K562 (cell line): ENCODE data around the gene KLHL20. TPM values are rescaled to one million over a fixed set of nuclear protein-coding genes. Genes with fewer than 3 reads are reported as not detected.

Experiments used
- CTBP1 ChIP-seq: fragments of 450-650 bp; IDR thresholded peaks from 2 replicates; pipeline ENCODE4 v1.6.1; 2016; ENCODE audit warnings: borderline replicate concordance
- EP300 ChIP-seq: IDR thresholded peaks from 2 replicates; pipeline ENCODE4 v1.6.1; 2012; ENCODE audit warnings: low read length, improper control_type of control experiment
- ETV1 ChIP-seq: fragments of 450-650 bp; conservative IDR thresholded peaks from 2 replicates; pipeline ENCODE4 v1.6.1; 2016; ENCODE audit warnings: missing genetic modification characterization, control low read depth, low read depth, missing compliant biosample characterization
- ETV5 ChIP-seq: sonication (generic); formaldehyde crosslinking; IDR thresholded peaks from 2 replicates; pipeline ENCODE4 v1.4.0; 2020; ENCODE audit warnings: low read depth, mild to moderate bottlenecking, missing genetic modification reagents
- GTF2A2 ChIP-seq: IDR thresholded peaks from 2 replicates; pipeline ENCODE4 v1.6.1; 2016; ENCODE audit warnings: mild to moderate bottlenecking, missing genetic modification characterization, missing compliant biosample characterization
- HDAC8 ChIP-seq: fragments of 450-650 bp; IDR thresholded peaks from 2 replicates; pipeline ENCODE4 v1.6.1; 2016; ENCODE audit warnings: mild to moderate bottlenecking, missing genetic modification characterization, moderate library complexity, missing compliant biosample characterization
- HIVEP1 ChIP-seq: fragments of 250-450 bp; sonication (Bioruptor Pico); IDR thresholded peaks from 2 replicates; pipeline ENCODE4 v1.4.0; 2020; ENCODE audit warnings: mild to moderate bottlenecking
- KDM5B ChIP-seq: fragments of 200-600 bp; sonication (generic); IDR thresholded peaks from 2 replicates; pipeline ENCODE4 v1.6.1; 2012; ENCODE audit warnings: low read depth, mild to moderate bottlenecking, moderate library complexity, low read length, control low read depth, inconsistent platforms; ENCODE audit not compliant: insufficient replicate concordance
- MTA3 ChIP-seq: fragments of 450-650 bp; formaldehyde crosslinking; IDR thresholded peaks from 2 replicates; pipeline ENCODE4 v1.6.1; 2017; ENCODE audit warnings: mild to moderate bottlenecking, borderline replicate concordance
- NFE2L1 ChIP-seq: fragments of 450-650 bp; IDR thresholded peaks from 2 replicates; pipeline ENCODE4 v1.6.1; 2016; ENCODE audit warnings: missing genetic modification characterization, low read depth, mild to moderate bottlenecking, missing compliant biosample characterization, moderate library complexity, borderline replicate concordance
- POLR2A ChIP-seq: fragments of 450-650 bp; conservative IDR thresholded peaks from 2 replicates; pipeline ENCODE4 v1.6.1; 2016
- POLR2AphosphoS2 ChIP-seq: IDR thresholded peaks from 2 replicates; pipeline ENCODE4 v1.6.1; 2012; ENCODE audit warnings: low read length, improper control_type of control experiment
- POLR2G ChIP-seq: fragments of 200-400 bp; formaldehyde crosslinking; IDR thresholded peaks from 2 replicates; pipeline ENCODE4 v1.6.1; 2017; ENCODE audit warnings: low read depth, mild to moderate bottlenecking, antibody characterized with exemption, low read length, moderate library complexity
- PRMT5 ChIP-seq: sonication (generic); formaldehyde crosslinking; IDR thresholded peaks from 2 replicates; pipeline ENCODE4 v1.5.0; 2020; ENCODE audit warnings: missing genetic modification reagents
- RBM34 ChIP-seq: fragments of 200-400 bp; formaldehyde crosslinking; IDR thresholded peaks from 2 replicates; pipeline ENCODE4 v1.6.1; 2018; ENCODE audit warnings: low read length, borderline replicate concordance; ENCODE audit not compliant: insufficient read depth
- SAFB ChIP-seq: fragments of 200-400 bp; formaldehyde crosslinking; IDR thresholded peaks from 2 replicates; pipeline ENCODE4 v1.6.1; 2017; ENCODE audit warnings: low read depth, low read length, borderline replicate concordance
- ZNF165 ChIP-seq: fragments of 250-450 bp; sonication (Bioruptor Pico); IDR thresholded peaks from 2 replicates; pipeline ENCODE4 v1.4.0; 2020; ENCODE audit warnings: borderline replicate concordance
- ZNF184 ChIP-seq: sonication (generic); formaldehyde crosslinking; IDR thresholded peaks from 2 replicates; pipeline ENCODE4 v1.5.0; 2020; ENCODE audit warnings: missing genetic modification reagents
- ZNF445 ChIP-seq: fragments of 250-450 bp; sonication (Bioruptor Pico); IDR thresholded peaks from 2 replicates; pipeline ENCODE4 v1.4.0; 2020; ENCODE audit warnings: low read depth, mild to moderate bottlenecking, moderate library complexity
- ZNF668 ChIP-seq: fragments of 250-450 bp; sonication (Bioruptor Pico); IDR thresholded peaks from 2 replicates; pipeline ENCODE4 v1.8.0; 2022; ENCODE audit warnings: mild to moderate bottlenecking, inconsistent platforms
- ZNF764 ChIP-seq: fragments of 250-450 bp; sonication (Bioruptor Pico); IDR thresholded peaks from 2 replicates; pipeline ENCODE4 v1.4.0; 2020; ENCODE audit warnings: low read depth, mild to moderate bottlenecking, moderate library complexity
- ZNF830 ChIP-seq: fragments of 250-450 bp; sonication (Bioruptor Pico); IDR thresholded peaks from 2 replicates; pipeline ENCODE4 v1.5.0; 2021; ENCODE audit warnings: mild to moderate bottlenecking
- polyA plus RNA-seq, 8 experiments: library from polyadenylated mRNA; depleted of rRNA in 4 of 8; stranded (reverse) in 5 of 8; unstranded in 3 of 8; fragments of >200 nt; fragmentation: Nextera tagmentation in 2 of 8; fragmentation: Illumina TruSeq in 1 of 8; extraction: Ambion mirVana in 2 of 8; extraction: Trizol in 1 of 8; gene quantifications; 2 replicates each; pipeline versions ENCODE4 v1.2.1 to v1.2.3, GENCODE V29; 2011 to 2014; ENCODE audit warnings: inconsistent platforms in 1 of 8, missing spikeins in 1 of 8
- total RNA-seq, 7 experiments: library from RNA; depleted of rRNA in 6 of 7; stranded (reverse); fragments of >200 nt in 6 of 7; fragmentation: Illumina TruSeq in 2 of 7; extraction: Trizol in 2 of 7; gene quantifications; 2 replicates each; pipeline versions ENCODE4 v1.2.1 to v1.2.3, GENCODE V29; 2011 to 2021; ENCODE audit warnings: low replicate concordance in 1 of 7
- TF ChIP-seq, protein P1 (sequence below): IDR thresholded peaks from 2 replicates; pipeline ENCODE4 v1.6.1; 2011; ENCODE audit not compliant: insufficient read length; ENCODE audit errors: extremely low read depth
- TF ChIP-seq, protein P2 (sequence below): fragments of 450-650 bp; IDR thresholded peaks from 2 replicates; pipeline ENCODE4 v1.6.1; 2014; ENCODE audit warnings: low read depth, mild to moderate bottlenecking, moderate library complexity, borderline replicate concordance
- TF ChIP-seq, protein P3 (sequence below): fragments of 450-650 bp; IDR thresholded peaks from 2 replicates; pipeline ENCODE4 v1.6.1; 2016; ENCODE audit warnings: low read depth, mild to moderate bottlenecking, moderate library complexity

KLHL20 gene
- total and polyA plus RNA-seq, 9 of the 15 experiments (the other 6 are each of a cell fraction or from before 2014, with no cell fraction given), result 8.9 to 23.2 (median 16.8) TPM

DNA sequence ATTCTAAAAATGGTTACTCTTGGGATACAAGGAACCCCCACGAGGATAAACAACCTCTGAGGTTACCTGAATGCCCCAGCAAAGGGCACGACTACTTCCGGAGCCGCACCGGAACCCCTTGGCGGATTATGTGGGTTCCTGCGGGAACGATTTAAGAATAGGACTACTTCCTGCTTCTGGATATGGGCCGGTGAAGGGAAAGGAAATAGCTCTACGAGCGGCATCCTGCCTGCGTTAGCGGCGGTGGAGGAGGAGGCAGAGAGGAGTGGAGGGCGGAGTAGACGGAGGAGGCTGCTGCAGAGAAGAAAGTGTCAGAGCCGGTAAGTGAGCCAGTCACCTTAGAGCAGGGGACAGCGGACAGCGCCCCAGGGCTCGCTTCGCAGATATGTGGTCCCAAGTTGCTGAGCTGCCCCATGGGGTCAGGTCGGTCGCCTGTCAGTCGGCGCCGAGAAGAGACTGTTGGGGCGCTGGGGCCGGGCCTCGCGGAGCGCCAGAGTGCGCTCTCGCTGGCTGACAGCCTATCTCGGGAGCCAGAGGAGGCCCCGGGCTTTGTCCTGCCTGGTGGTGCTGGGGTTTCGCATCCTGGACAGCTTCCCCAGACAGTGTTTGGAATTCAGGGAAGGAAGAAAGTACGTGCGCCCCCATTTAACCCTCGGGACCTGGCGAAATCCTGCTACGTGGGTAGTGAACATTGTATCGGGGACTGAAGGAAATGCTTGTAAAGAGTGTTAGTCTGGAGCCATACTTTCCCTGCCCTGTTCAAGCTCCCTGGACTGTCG, at the start of gene KLHL20 (continued):
- 0 out of 2 replicates have a peak, but pooled peaks have one; percentile 39 for TF ChIP-seq ZNF764 (CRISPR knock-in tag)
- no peak for TF ChIP-seq SAFB
- TF ChIP-seq EP300, result peak; percentile 64
- TF ChIP-seq RBM34, result no peak
- TF ChIP-seq, protein P1, sequence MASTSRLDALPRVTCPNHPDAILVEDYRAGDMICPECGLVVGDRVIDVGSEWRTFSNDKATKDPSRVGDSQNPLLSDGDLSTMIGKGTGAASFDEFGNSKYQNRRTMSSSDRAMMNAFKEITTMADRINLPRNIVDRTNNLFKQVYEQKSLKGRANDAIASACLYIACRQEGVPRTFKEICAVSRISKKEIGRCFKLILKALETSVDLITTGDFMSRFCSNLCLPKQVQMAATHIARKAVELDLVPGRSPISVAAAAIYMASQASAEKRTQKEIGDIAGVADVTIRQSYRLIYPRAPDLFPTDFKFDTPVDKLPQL, result no peak
- no peak for TF ChIP-seq ZNF668 (CRISPR knock-in tag)
- no peak for TF ChIP-seq NFE2L1
- TF ChIP-seq HIVEP1 (CRISPR knock-in tag), result no peak
- peak; percentile 98 for TF ChIP-seq POLR2A
- no peak for TF ChIP-seq PRMT5 (CRISPR knock-in tag)
- peak; percentile 84; the same call in 1 of the 2 replicates for TF ChIP-seq ZNF165 (CRISPR knock-in tag)
- TF ChIP-seq ZNF830 (CRISPR knock-in tag), result 0 out of 2 replicates have a peak, but pooled peaks have one; percentile 23
- TF ChIP-seq, protein P2, sequence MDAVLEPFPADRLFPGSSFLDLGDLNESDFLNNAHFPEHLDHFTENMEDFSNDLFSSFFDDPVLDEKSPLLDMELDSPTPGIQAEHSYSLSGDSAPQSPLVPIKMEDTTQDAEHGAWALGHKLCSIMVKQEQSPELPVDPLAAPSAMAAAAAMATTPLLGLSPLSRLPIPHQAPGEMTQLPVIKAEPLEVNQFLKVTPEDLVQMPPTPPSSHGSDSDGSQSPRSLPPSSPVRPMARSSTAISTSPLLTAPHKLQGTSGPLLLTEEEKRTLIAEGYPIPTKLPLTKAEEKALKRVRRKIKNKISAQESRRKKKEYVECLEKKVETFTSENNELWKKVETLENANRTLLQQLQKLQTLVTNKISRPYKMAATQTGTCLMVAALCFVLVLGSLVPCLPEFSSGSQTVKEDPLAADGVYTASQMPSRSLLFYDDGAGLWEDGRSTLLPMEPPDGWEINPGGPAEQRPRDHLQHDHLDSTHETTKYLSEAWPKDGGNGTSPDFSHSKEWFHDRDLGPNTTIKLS, result peak; percentile 73
- TF ChIP-seq ZNF445 (CRISPR knock-in tag), result 0 out of 2 replicates have a peak, but pooled peaks have one; percentile 46
- peak; percentile 93 for TF ChIP-seq POLR2G
- TF ChIP-seq MTA3, result peak; percentile 93; the same call in 1 of the 2 replicates
- TF ChIP-seq, protein P3, sequence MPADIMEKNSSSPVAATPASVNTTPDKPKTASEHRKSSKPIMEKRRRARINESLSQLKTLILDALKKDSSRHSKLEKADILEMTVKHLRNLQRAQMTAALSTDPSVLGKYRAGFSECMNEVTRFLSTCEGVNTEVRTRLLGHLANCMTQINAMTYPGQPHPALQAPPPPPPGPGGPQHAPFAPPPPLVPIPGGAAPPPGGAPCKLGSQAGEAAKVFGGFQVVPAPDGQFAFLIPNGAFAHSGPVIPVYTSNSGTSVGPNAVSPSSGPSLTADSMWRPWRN, result 0 out of 2 replicates have a peak, but pooled peaks have one; percentile 44
- peak; percentile 89 for TF ChIP-seq CTBP1
- TF ChIP-seq POLR2AphosphoS2, result peak; percentile 87; the same call in 1 of the 2 replicates
- TF ChIP-seq ETV1 (tag), result peak; percentile 99
- peak; percentile 94 for TF ChIP-seq KDM5B
- peak; percentile 80 for TF ChIP-seq GTF2A2 (tag)
- 0 out of 2 replicates have a peak, but pooled peaks have one; percentile 59 for TF ChIP-seq HDAC8
- TF ChIP-seq ZNF184, result no peak
- peak; percentile 85; the same call in 1 of the 2 replicates for TF ChIP-seq ETV5 (CRISPR knock-in tag)
